GM12891 (cell line): ENCODE measurements around the gene ALK. TPM values are rescaled to one million over a fixed set of nuclear protein-coding genes. Genes with fewer than 3 reads are reported as not detected.

Experiments
- DNase-seq: peaks from one replicate; pipeline ENCODE4 v3.0.0; 2011; ENCODE audit warnings: low spot score; ENCODE audit not compliant: insufficient read length
- FAIRE-seq: peaks from 2 replicates; lab custom pipeline; 2011; peaks lifted over from hg19 to GRCh38; lab: Jason Lieb, UNC
- PAX5 ChIP-seq: IDR thresholded peaks from 2 replicates; pipeline ENCODE4 v1.6.1; 2011; ENCODE audit warnings: low read length, moderate library complexity, mild to moderate bottlenecking; ENCODE audit not compliant: insufficient read depth, severe bottlenecking
- POLR2A ChIP-seq: IDR thresholded peaks from 2 replicates; pipeline ENCODE4 v1.6.1; 2011; ENCODE audit warnings: low read depth, low read length, control low read depth
- POLR2AphosphoS5 ChIP-seq: IDR thresholded peaks from 2 replicates; pipeline ENCODE4 v1.6.1; 2011; ENCODE audit warnings: low read depth, low read length, control low read depth
- POU2F2 ChIP-seq: IDR thresholded peaks from 2 replicates; pipeline ENCODE4 v1.6.1; 2011; ENCODE audit warnings: low read depth, mild to moderate bottlenecking, control low read depth, low read length, moderate library complexity
- SPI1 ChIP-seq: IDR thresholded peaks from 2 replicates; pipeline ENCODE4 v1.6.1; 2011; ENCODE audit warnings: low read depth, low read length, control low read depth
- TAF1 ChIP-seq: IDR thresholded peaks from 2 replicates; pipeline ENCODE4 v1.6.1; 2011; ENCODE audit warnings: low read depth, low read length, control low read depth
- polyA plus RNA-seq: library from polyadenylated mRNA; unstranded; fragments of >200 nt; gene quantifications from one replicate; pipeline ENCODE4 v1.2.1, GENCODE V29; 2012; ENCODE audit warnings: low read depth, missing spikeins, inconsistent platforms; ENCODE audit not compliant: missing spikeins

ALK gene
- 0.03 TPM for polyA plus RNA-seq

DNA sequence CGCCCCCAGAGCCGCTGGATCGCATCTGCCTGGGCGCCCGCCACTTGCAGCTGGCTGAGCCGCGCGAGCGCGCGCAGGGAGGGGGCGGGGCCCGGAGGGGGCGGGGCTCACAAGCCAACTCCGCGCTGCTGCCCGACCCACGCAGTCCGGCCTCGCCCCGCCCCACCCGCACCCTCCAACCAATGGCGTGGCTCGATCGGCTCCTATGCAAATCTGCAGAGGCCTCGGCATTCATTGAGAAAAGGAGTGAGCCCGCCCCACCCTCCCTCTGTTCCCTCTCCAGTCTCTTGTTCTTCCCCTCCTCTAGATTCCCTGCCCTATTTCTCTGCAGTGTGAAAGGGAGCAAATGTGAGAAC is at the start of gene ALK:
ALK (minus strand) TSS at position 27 of the 356 bp plus-strand sequence. CDS start 927 bp downstream, outside the sequence.
- no peak for FAIRE-seq
- TF ChIP-seq POLR2AphosphoS5 (no peak), POLR2A (no peak), SPI1 (no peak), PAX5 (no peak), POU2F2 (no peak), TAF1 (no peak)
- DNase-seq = peak; percentile 47

DNA sequence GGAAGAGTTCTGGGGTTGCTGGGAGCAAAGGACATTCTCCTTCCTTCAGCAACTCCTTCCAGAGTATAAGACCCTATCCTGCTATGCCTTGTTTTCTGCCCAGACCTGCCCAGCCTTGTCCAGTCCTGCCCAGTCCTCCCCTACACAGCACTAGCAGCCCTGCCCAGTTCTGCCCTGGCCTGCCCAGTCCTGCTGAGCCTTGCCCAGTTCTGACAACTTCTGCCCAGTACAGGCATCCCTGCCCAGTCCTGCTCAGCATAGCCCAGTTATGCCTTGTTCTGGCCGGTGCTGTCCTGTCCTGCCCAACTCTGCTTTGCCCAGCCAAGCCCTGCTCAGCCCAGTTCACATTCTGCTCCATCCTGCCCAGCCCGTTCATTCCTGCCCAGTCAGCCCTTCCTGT is 44.9 kb upstream of the ALK start:
- TF ChIP-seq TAF1 = no peak
- no peak for TF ChIP-seq POU2F2
- TF ChIP-seq POLR2AphosphoS5 = no peak
- no peak for TF ChIP-seq PAX5
- no peak for TF ChIP-seq POLR2A
- TF ChIP-seq SPI1 = no peak
- DNase-seq (no peak), FAIRE-seq (no peak)

DNA sequence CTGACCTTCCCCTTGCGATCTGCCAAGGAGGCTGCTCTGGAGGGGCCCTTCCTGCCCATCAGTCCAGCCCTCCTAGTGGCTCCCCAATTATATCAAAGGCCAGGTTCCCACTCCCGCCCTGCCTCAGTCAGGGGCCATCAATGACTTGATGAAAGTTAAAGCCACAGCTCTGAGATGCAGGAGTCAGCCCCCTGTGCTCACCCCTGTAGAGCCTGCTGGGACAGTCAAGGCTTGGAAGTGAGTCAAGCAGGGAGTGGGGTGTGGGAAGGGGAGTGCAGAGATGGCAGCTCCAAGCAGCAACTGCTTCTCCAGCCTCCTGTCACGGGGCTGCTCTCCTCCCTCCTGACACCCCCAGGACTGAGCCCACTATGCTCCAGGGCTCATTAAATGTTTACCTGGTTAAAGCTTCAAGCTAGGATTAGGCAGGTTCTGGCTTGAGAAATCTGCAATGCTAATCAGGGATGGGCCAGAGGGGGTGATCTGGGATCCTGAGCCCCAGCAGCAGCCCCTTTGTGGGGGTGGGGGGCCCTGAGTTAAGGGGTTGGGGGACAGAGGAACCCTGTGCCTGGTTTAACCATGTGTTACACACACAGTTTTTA is 42.7 kb upstream of the ALK start:
- TF ChIP-seq POLR2AphosphoS5 = no peak
- no peak for TF ChIP-seq SPI1
- no peak for TF ChIP-seq POLR2A
- TF ChIP-seq TAF1 = no peak
- TF ChIP-seq PAX5 = no peak
- no peak for TF ChIP-seq POU2F2
- no peak for FAIRE-seq
- no peak for DNase-seq

DNA sequence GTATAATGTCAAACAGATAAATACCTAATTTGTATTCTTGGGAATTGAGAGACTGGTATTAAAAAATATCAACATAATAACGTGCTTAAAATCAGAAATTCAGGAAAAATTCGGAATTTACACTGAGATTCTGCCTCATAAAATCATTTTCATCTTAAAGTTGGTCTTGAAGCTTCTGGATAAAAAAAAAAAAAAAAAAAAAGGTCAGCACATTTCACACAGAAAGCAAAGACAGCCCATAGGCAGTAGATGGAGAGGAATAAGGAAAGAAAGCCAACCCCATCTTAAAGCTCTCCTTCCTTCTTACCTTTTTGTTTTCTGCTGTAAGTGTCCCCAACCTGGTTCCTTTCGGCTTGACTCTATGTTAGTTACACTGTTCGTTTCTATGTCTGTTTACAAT is 41.5 kb upstream of the ALK start:
- no peak for DNase-seq
- no peak for FAIRE-seq

DNA sequence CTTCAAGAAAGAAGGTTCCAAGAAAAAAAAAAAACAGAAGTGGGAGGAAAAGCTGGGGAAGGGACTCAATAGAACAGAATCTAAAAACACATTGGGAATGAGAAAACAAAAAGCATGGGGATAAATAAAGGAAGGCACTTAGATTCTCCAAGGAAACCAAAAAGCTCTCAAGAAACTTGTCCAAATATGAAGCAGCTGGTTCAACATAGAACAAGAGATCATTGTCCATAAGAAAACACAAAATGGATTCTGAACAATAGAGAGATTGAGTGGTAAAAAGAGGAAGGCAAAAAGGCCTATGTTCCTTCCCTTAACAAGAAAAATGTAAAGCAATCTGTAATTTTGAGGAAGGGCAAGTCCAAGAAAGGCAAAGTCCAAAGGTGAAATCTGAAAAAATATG is 32.9 kb upstream of the ALK start:
- DNase-seq (no peak), FAIRE-seq (no peak)

More for the DNA sequence above, 41.5 kb upstream of the ALK start:
- no peak for TF ChIP-seq TAF1
- TF ChIP-seq POLR2AphosphoS5 = no peak

DNA sequence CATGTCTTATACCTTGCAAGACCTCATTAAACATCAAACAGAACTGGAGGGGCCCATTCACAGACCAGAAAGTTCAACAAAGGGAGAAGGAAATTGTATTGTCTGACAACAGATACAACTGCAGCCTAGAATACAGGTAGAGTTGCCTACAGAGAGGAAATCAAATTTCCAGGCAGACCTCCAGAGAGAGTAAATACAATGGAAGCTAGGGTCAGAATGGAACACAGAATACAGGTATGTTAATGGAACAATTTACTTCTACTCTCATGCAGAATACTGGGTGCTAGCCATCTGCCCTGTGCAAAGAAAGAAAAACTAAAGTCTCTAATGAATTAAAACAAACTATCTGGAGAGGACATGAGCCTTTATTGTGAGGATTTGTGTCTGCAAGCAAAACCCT is 31.6 kb upstream of the ALK start:
- TF ChIP-seq TAF1 = no peak
- TF ChIP-seq SPI1 = no peak
- TF ChIP-seq POLR2AphosphoS5 = no peak
- no peak for TF ChIP-seq POU2F2
- TF ChIP-seq PAX5 = no peak
- TF ChIP-seq POLR2A = no peak
- DNase-seq (no peak), FAIRE-seq (no peak)

More for the DNA sequence above, 32.9 kb upstream of the ALK start:
- no peak for TF ChIP-seq PAX5
- no peak for TF ChIP-seq POLR2AphosphoS5

DNA sequence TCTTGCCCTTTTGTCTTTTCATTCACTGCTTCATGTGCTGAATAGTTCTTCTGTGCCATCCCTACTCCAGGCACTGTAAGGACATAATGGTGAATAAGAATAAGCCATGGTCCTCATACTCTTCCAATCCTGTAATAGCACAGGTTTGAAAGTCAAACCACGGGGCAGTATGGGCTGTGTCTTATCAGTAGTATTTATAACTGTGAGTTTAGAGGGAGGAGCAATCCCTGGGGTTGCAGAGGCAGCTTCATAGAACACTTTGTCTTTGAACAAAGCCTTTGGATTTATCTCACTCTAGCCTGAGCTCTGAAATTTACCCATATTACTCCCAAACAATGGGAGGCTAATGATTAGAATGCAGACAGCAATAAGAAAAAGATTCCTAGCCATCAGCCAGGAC is 30.2 kb upstream of the ALK start:
- TF ChIP-seq SPI1 (no peak), PAX5 (no peak), TAF1 (no peak), POU2F2 (no peak), POLR2A (no peak), POLR2AphosphoS5 (no peak)
- FAIRE-seq (no peak), DNase-seq (no peak)

DNA sequence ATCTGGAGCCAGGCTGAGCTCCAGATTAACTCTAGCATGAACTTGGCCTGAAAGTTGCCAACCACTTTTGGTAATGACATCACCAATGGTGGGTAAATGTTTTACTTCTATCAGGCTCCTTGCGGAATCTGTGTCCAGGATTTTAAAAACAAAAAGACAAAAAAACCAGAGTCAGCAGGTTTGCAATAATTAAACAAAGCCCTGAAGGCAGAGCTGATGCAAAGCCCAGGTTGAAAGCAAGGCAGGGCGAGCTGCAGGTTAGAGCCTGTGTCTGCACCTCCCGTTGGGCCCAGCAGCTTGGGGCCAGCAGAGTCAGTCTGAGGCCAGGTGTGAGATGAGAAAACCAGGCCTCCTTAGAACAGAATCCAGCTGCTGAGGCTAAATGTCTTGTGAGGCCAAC is 29.1 kb upstream of the ALK start:
- FAIRE-seq (no peak), DNase-seq (no peak)
- TF ChIP-seq POU2F2 (no peak), SPI1 (no peak), POLR2AphosphoS5 (no peak), PAX5 (no peak), TAF1 (no peak), POLR2A (no peak)

DNA sequence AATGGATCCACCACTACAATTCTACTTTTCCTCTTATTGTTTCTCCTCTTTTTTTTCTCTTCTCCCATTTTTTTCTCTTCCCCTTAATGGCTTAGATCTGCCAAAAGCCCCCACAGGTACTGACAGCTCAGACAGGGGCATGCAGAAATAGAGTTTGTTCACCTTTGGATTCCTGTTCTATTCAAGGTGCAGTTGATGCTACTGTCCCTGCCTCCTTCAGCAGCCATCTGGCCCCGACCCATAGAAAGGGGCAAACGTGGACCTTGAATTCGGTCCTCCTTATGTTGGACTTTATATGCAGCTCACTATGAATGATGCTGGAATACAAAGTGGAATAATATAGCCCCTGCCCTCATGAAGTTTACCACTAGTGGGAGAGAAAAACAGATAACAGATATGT is 27.7 kb upstream of the ALK start:
- FAIRE-seq (no peak), DNase-seq (no peak)
- TF ChIP-seq POLR2A (no peak), POU2F2 (no peak), PAX5 (no peak), TAF1 (no peak), SPI1 (no peak), POLR2AphosphoS5 (no peak)

DNA sequence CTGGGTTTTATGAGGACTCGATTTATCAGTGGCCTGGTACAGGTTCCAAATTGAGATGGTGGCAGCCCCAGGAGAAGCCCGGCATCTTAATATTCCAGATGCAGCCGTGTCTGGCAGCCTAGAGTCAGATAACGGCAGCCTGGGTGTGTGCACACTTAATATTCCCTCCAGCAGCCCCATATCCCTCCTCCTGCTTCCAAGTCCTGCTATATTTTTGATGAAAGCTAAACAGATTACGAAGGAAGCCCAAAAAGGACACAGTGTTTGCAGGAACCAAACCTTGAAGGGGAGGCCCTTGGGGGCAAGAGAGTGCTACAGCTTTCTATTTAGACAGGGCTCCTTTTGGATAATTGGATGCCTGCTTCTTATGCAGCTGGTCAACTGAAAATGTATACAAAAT is 25.1 kb upstream of the ALK start:
- DNase-seq (no peak), FAIRE-seq (no peak)
- TF ChIP-seq POLR2A = no peak
- no peak for TF ChIP-seq POU2F2
- TF ChIP-seq PAX5 = no peak
- TF ChIP-seq SPI1 = no peak

DNA sequence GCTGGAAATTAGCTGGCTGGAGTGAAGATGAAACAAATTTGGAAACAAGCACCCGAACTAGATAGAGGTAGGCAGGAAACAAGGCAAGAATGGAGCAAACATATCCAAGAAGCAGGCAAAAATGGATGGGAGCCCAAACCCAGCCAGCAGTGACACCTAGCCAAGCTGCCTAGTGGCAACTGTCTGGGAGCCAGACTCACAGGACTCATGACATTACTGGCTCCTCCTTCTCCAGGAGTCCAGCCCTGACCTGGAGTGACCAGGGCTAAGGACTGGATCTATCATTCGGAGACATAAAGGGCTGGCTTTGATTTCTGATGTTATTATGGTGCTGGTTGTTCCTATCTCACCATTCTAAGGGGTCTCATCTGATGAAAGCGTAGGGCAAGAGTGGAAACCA is 21.3 kb upstream of the ALK start:
- TF ChIP-seq POLR2AphosphoS5 (no peak), POU2F2 (no peak), POLR2A (no peak), TAF1 (no peak), SPI1 (no peak), PAX5 (no peak)
- DNase-seq (no peak), FAIRE-seq (no peak)
